Measurements from ENCODE around the gene CCP110. TPM values are rescaled to one million over a fixed set of nuclear protein-coding genes. Genes with fewer than 3 reads are reported as not detected.

CCP110 gene
- total RNA-seq, 1 donor from 2014 or later, result 7.0 TPM

- H3K4me1 Mint-ChIP-seq (ENCODE audit: low read depth), result peaks cover 12% of the 10 kb centered on the region
- H3K27me3 Mint-ChIP-seq (ENCODE audit: low read depth), result no peaks in the 10 kb centered on the region
- H3K4me3 Mint-ChIP-seq (ENCODE audit: unreplicated experiment), result no peak overlapping the region
- peaks cover 4% of the 10 kb centered on the region for H3K9me3 Mint-ChIP-seq (ENCODE audit: low read depth)
- TF ChIP-seq CTCF (IDR thresholded peaks at IDR 0.05), result no peak
- peaks cover 33% of the 10 kb centered on the region for H3K36me3 Mint-ChIP-seq (ENCODE audit: low read depth)
- no peak overlapping the region for H3K27ac Mint-ChIP-seq (ENCODE audit: unreplicated experiment)
- DNase-seq (ENCODE audit: low spot score), result no peak
Measured at GRCh38 chr16:19507867-19508266, 15.9 kb upstream of the CCP110 start.

DNA sequence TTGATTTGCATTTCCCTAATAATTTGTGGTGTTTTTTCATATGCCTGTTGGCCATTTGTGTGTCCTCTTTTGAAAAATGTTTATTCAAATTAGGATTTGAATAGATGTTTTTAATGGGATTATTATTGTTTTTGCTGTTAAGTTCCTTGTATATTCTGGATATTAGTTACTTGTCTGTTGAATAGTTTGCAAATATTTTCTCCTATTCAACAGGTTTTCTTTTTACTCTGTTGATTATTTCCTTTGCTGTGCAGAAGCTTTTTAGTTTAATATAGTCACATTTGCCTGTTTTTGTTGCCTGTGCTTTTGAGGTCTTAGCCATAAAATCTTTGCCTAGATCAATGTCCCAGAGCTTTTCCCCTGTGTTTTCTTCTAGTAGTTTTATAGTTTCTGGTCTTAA, 11.4 kb upstream of the CCP110 start:
- H3K36me3 Mint-ChIP-seq (ENCODE audit: low read depth), result peaks cover 35% of the 10 kb centered on the region
- DNase-seq (ENCODE audit: low spot score), result no peak

GRCh38 chr16:19513377-19514053, 10.2 kb upstream of the CCP110 start:
- DNase-seq (ENCODE audit: low spot score), result no peak
- H3K36me3 Mint-ChIP-seq (ENCODE audit: low read depth), result peaks cover 30% of the 10 kb centered on the region
- H3K4me1 Mint-ChIP-seq (ENCODE audit: low read depth), result peaks cover 14% of the 10 kb centered on the region
- H3K27ac Mint-ChIP-seq (ENCODE audit: unreplicated experiment), result no peak overlapping the region
- H3K27me3 Mint-ChIP-seq (ENCODE audit: low read depth), result no peaks in the 10 kb centered on the region
- H3K4me3 Mint-ChIP-seq (ENCODE audit: unreplicated experiment), result no peak overlapping the region
- H3K9me3 Mint-ChIP-seq (ENCODE audit: low read depth), result peaks cover 4% of the 10 kb centered on the region
- TF ChIP-seq CTCF (IDR thresholded peaks at IDR 0.05), result no peak

More for the DNA sequence above, 11.4 kb upstream of the CCP110 start:
- no peak for TF ChIP-seq CTCF (IDR thresholded peaks at IDR 0.05)
- no peak overlapping the region for H3K4me3 Mint-ChIP-seq (ENCODE audit: unreplicated experiment)
- H3K27me3 Mint-ChIP-seq (ENCODE audit: low read depth), result no peaks in the 10 kb centered on the region
- H3K9me3 Mint-ChIP-seq (ENCODE audit: low read depth), result peaks cover 4% of the 10 kb centered on the region
- H3K4me1 Mint-ChIP-seq (ENCODE audit: low read depth), result peaks cover 6% of the 10 kb centered on the region
- no peak overlapping the region for H3K27ac Mint-ChIP-seq (ENCODE audit: unreplicated experiment)

DNA sequence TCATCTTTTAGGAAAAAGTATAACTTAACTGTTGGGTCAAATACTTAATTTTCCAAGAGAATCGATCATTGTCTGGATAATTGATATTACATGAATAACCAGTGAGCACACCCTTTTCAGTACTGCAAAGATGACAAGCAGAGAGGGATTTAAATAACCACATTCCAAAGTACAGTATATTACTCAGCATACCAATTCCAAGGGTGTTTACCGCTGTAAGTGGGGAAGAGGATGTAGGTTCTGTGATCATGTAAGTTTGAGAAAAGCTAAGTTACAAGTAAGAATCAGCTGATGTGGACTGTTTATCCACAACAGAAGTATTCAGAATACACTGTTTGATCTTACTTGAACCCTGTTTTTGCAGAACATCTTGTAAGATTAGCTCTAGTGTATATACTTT, 8.0 kb upstream of the CCP110 start:
- H3K9me3 Mint-ChIP-seq (ENCODE audit: low read depth), result peaks cover 4% of the 10 kb centered on the region
- no peak for TF ChIP-seq CTCF (IDR thresholded peaks at IDR 0.05)
- peaks cover 30% of the 10 kb centered on the region for H3K36me3 Mint-ChIP-seq (ENCODE audit: low read depth)
- no peaks in the 10 kb centered on the region for H3K27me3 Mint-ChIP-seq (ENCODE audit: low read depth)
- no peak overlapping the region for H3K27ac Mint-ChIP-seq (ENCODE audit: unreplicated experiment)
- no peak for DNase-seq (ENCODE audit: low spot score)
- H3K4me1 Mint-ChIP-seq (ENCODE audit: low read depth), result peaks cover 28% of the 10 kb centered on the region
- H3K4me3 Mint-ChIP-seq (ENCODE audit: unreplicated experiment), result no peak overlapping the region

DNA sequence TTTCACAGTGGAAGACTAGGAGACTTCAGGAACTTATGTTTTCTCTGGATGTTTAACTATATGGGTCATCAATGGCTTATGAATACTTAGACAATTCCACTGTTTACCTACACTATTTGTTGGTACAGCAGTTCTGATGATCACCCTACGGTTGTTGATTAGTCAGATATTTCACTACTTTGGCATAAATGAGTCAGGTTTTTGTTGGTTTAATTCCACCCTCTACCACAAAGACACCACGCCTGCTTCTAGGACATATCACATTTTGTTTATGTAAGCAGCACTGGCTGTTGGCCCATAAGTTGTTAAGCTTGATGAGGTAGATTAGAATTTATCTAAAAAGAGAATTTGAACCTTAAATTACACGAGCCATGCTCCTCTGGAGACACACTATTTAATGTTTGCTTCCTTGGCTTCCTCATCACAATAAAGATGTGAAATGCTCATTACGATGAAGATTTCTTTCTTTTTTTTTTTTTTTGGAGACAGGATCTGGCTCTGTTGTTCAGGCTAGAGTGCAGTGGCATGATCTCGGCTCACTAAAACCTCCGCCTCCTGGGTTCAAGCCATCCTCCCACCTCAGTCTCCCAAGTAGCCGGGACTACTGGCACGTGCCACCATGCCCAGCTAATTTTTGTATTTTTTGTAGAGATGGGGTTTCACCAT, 6.2 kb upstream of the CCP110 start:
- Mint-ChIP-seq H3K4me3 (ENCODE audit: unreplicated experiment) (no peak overlapping the region), H3K9me3 (ENCODE audit: low read depth) (peaks cover 3% of the 10 kb centered on the region), H3K36me3 (ENCODE audit: low read depth) (peaks cover 26% of the 10 kb centered on the region), H3K27me3 (ENCODE audit: low read depth) (no peaks in the 10 kb centered on the region), H3K27ac (ENCODE audit: unreplicated experiment) (no peak overlapping the region), H3K4me1 (ENCODE audit: low read depth) (peaks cover 40% of the 10 kb centered on the region)
- no peak for TF ChIP-seq CTCF (IDR thresholded peaks at IDR 0.05)
- no peak for DNase-seq (ENCODE audit: low spot score)
